ENCODE measurements around the gene SV2C. TPM values are rescaled to one million over a fixed set of nuclear protein-coding genes. Genes with fewer than 3 reads are reported as not detected.

The SV2C gene
- polyA plus RNA-seq, 3 donors = 0.01 to 0.02 TPM; not detected in 1

GRCh38 chr5:76083555-76084495 lies 642 bp downstream of the SV2C start:
- Mint-ChIP-seq H3K9me3 (peaks cover 0 to 25% (median 5%) of the 10 kb centered on the region in 7 donors), H3K36me3 (no peaks in the 10 kb centered on the region), H3K27me3 (ENCODE audit: low read depth in 3 of 3) (peaks cover 77 to 86% (median 83%) of the 10 kb centered on the region in 3 donors), H3K4me1 (peaks cover 27% of the 10 kb centered on the region), H3K4me3 (peak overlapping the region; percentile 43 to 84), H3K27ac (no peak overlapping the region)
- TF ChIP-seq CTCF (IDR thresholded peaks at IDR 0.05) = no peak
- H3K9ac ChIP-seq (ENCODE audit: insufficient read depth, low read length, poor library complexity, severe bottlenecking) = no peak overlapping the region
- H3K4me1 ChIP-seq (ENCODE audit: control insufficient read depth in 1 of 2, insufficient read depth in 2 of 2, low read length in 2 of 2) = peaks cover 3 to 9% of the 10 kb centered on the region in 2 donors
- peak overlapping the region in 1 of 3 experiments; percentile 34 for H3K4me3 ChIP-seq (replicated peaks in 1 of 3; ENCODE audit: low read depth in 2 of 3, low read length in 3 of 3)
- H3K27me3 ChIP-seq (ENCODE audit: control insufficient read depth in 2 of 2, insufficient read depth in 2 of 2, low read length in 2 of 2) = peaks cover 79 to 91% of the 10 kb centered on the region in 2 donors
- intact Hi-C loops (cut with micrococcal nuclease) = loop anchor here in 1 of 2 donors (10.0 kb wide), 1 partner anchor 171 kb away; no protein-coding TSS in a partner anchor
- no peaks in the 10 kb centered on the region for H3K79me2 ChIP-seq (ENCODE audit: insufficient read depth, low read length)
- H3K36me3 ChIP-seq (replicated peaks in 1 of 2; ENCODE audit: control insufficient read depth in 1 of 2, insufficient read depth in 2 of 2, low read length in 2 of 2) = no peaks in the 10 kb centered on the region
- H3K4me2 ChIP-seq (replicated peaks; ENCODE audit: extremely low read depth, low read length, poor library complexity, severe bottlenecking) = peak overlapping the region; percentile 46
- H3K27ac ChIP-seq (ENCODE audit: low read depth in 1 of 2, low read length in 2 of 2) = no peak overlapping the region
- 1% methylated on average over 36 of the region's 50 CpGs for WGBS (ENCODE audit: insufficient coverage)
- no peak for DNase-seq
- no peak overlapping the region for H2AFZ ChIP-seq (ENCODE audit: insufficient read depth, low read depth, low read length, poor library complexity, severe bottlenecking)
- H4K20me1 ChIP-seq (ENCODE audit: insufficient read depth, low read length) = no peaks in the 10 kb centered on the region
- H3K9me3 ChIP-seq (replicated peaks in 1 of 2; ENCODE audit: control insufficient read depth in 1 of 2, insufficient read depth in 1 of 2, low read length in 2 of 2) = peaks cover 0 to 31% of the 10 kb centered on the region in 2 donors

- TF ChIP-seq CTCF (IDR thresholded peaks at IDR 0.05) = no peak
- Mint-ChIP-seq H3K27ac (no peak overlapping the region), H3K27me3 (ENCODE audit: low read depth in 3 of 3) (peaks cover 70 to 83% (median 83%) of the 10 kb centered on the region in 3 donors), H3K4me1 (peaks cover 27% of the 10 kb centered on the region), H3K4me3 (peak overlapping the region in 1 of 2 donors; percentile 84), H3K9me3 (peaks cover 0 to 25% (median 5%) of the 10 kb centered on the region in 7 donors), H3K36me3 (no peaks in the 10 kb centered on the region)
- DNase-seq = no peak
- peaks cover 3 to 9% of the 10 kb centered on the region in 2 donors for H3K4me1 ChIP-seq (ENCODE audit: control insufficient read depth in 1 of 2, insufficient read depth in 2 of 2, low read length in 2 of 2)
- no peak overlapping the region for H3K4me3 ChIP-seq (replicated peaks in 1 of 3; ENCODE audit: low read depth in 2 of 3, low read length in 3 of 3)
- H4K20me1 ChIP-seq (ENCODE audit: insufficient read depth, low read length) = no peaks in the 10 kb centered on the region
- H3K27ac ChIP-seq (ENCODE audit: low read depth in 1 of 2, low read length in 2 of 2) = no peak overlapping the region
- peak overlapping the region; percentile 15 for H3K4me2 ChIP-seq (replicated peaks; ENCODE audit: extremely low read depth, low read length, poor library complexity, severe bottlenecking)
- no peaks in the 10 kb centered on the region for H3K79me2 ChIP-seq (ENCODE audit: insufficient read depth, low read length)
- no peak overlapping the region for H2AFZ ChIP-seq (ENCODE audit: insufficient read depth, low read depth, low read length, poor library complexity, severe bottlenecking)
- H3K9me3 ChIP-seq (replicated peaks in 1 of 2; ENCODE audit: control insufficient read depth in 1 of 2, insufficient read depth in 1 of 2, low read length in 2 of 2) = peaks cover 0 to 31% of the 10 kb centered on the region in 2 donors
- H3K36me3 ChIP-seq (replicated peaks in 1 of 2; ENCODE audit: control insufficient read depth in 1 of 2, insufficient read depth in 2 of 2, low read length in 2 of 2) = no peaks in the 10 kb centered on the region
- under 1% methylated on average over 56 of the region's 74 CpGs for WGBS (ENCODE audit: insufficient coverage)
- intact Hi-C loops (cut with micrococcal nuclease) = loop anchor here in 1 of 2 donors (10.0 kb wide), 1 partner anchor 170 kb away; no protein-coding TSS in a partner anchor
- no peak overlapping the region for H3K9ac ChIP-seq (ENCODE audit: insufficient read depth, low read length, poor library complexity, severe bottlenecking)
- peaks cover 74 to 88% of the 10 kb centered on the region in 2 donors for H3K27me3 ChIP-seq (ENCODE audit: control insufficient read depth in 2 of 2, insufficient read depth in 2 of 2, low read length in 2 of 2)
Measured at GRCh38 chr5:76084496-76085242, 1.5 kb downstream of the SV2C start.

Measured in CD14-positive monocyte (primary cell).